Smooth muscle cell (in vitro differentiated cells): Measurements from ENCODE around the gene ANKS1B. TPM values are rescaled to one million over a fixed set of nuclear protein-coding genes. Genes with fewer than 3 reads are reported as not detected.
"Not testable (repeated sequence)": the region's sequence is repeated elsewhere in the genome, so short reads cannot be mapped to it uniquely, and the experiment has no call there.

Source experiments
- DNase-seq: peaks from one replicate; lab custom pipeline; 2025; ENCODE audit not compliant: unreplicated experiment; lab: John Stamatoyannopoulos, UW
- H2AFZ ChIP-seq: fragments of 200-600 bp; sonication (generic); 2 replicates; pipeline ENCODE4 v1.6.0; 2016; ENCODE audit warnings: antibody characterized with exemption, low read depth, mild to moderate bottlenecking
- H3F3A ChIP-seq: fragments of 200-600 bp; sonication (generic); 2 replicates; pipeline ENCODE4 v1.6.0; 2017; ENCODE audit warnings: antibody characterized with exemption, low read depth
- H3K27ac ChIP-seq: fragments of 200-600 bp; sonication (generic); 2 replicates; pipeline ENCODE4 v1.5.1; 2016; ENCODE audit warnings: low read depth, mild to moderate bottlenecking
- H3K27me3 ChIP-seq: fragments of 200-600 bp; sonication (generic); 2 replicates; pipeline ENCODE4 v1.6.1; 2016; ENCODE audit warnings: low read depth, mild to moderate bottlenecking
- H3K36me3 ChIP-seq: fragments of 200-600 bp; sonication (generic); 2 replicates; pipeline ENCODE4 v1.5.1; 2016; ENCODE audit warnings: low read depth
- H3K4me1 ChIP-seq: fragments of 200-600 bp; sonication (generic); 2 replicates; pipeline ENCODE4 v1.5.1; 2016; ENCODE audit warnings: low read depth
- H3K4me2 ChIP-seq: fragments of 200-600 bp; sonication (generic); 2 replicates; pipeline ENCODE4 v1.6.0; 2016; ENCODE audit warnings: mild to moderate bottlenecking
- H3K4me3 ChIP-seq: fragments of 200-600 bp; sonication (generic); 2 replicates; pipeline ENCODE4 v1.5.1; 2016; ENCODE audit warnings: mild to moderate bottlenecking
- H3K79me2 ChIP-seq: fragments of 200-600 bp; sonication (generic); 2 replicates; pipeline ENCODE4 v1.6.0; 2016; ENCODE audit warnings: low read depth, mild to moderate bottlenecking
- H3K9ac ChIP-seq: fragments of 200-600 bp; sonication (generic); 2 replicates; pipeline ENCODE4 v1.6.0; 2016; ENCODE audit warnings: low read depth
- H3K9me3 ChIP-seq: fragments of 200-600 bp; sonication (generic); replicated peaks from 2 replicates; pipeline ENCODE4 v1.5.1; 2016; ENCODE audit warnings: low read depth
- H4K20me1 ChIP-seq: fragments of 200-600 bp; sonication (generic); 2 replicates; pipeline ENCODE4 v1.6.0; 2016; ENCODE audit warnings: low read depth
- CTCF ChIP-seq: fragments of 200-600 bp; sonication (generic); IDR thresholded peaks from 2 replicates; pipeline ENCODE4 v1.5.1; 2017; ENCODE audit warnings: borderline replicate concordance, mild to moderate bottlenecking, antibody characterized with exemption; ENCODE audit not compliant: insufficient read depth, poor library complexity, severe bottlenecking
- WGBS: methylation state at CpG from one replicate; pipeline ENCODE4 v1.1.7; 2016; ENCODE audit warnings: low lambda C conversion rate; 5-methylcytosine and 5-hydroxymethylcytosine counted together
- polyA plus RNA-seq: library from polyadenylated mRNA; unstranded; fragments of >200 nt; fragmentation: Nextera tagmentation; extraction: Ambion mirVana; gene quantifications from 2 replicates; pipeline ENCODE4 v1.2.1, GENCODE V29; 2016
- total RNA-seq: library from RNA; depleted of rRNA; stranded (reverse); fragments of >200 nt; gene quantifications from 2 replicates; pipeline ENCODE4 v1.2.3, GENCODE V29; 2014

Gene ANKS1B
- total and polyA plus RNA-seq, 2 experiments from 2014 or later, result 0.47 to 7.3 TPM

- Histone ChIP-seq H3K79me2 (no peaks in the 10 kb centered on the region), H3K9me3 (no peaks in the 10 kb centered on the region), H3K4me1 (no peaks in the 10 kb centered on the region), H3K4me2 (no peak overlapping the region), H3K4me3 (no peak overlapping the region), H3K9ac (no peak overlapping the region), H3K27ac (no peak overlapping the region), H3K36me3 (no peaks in the 10 kb centered on the region), H4K20me1 (no peaks in the 10 kb centered on the region), H2AFZ (no peak overlapping the region), H3F3A (no peaks in the 10 kb centered on the region), H3K27me3 (no peaks in the 10 kb centered on the region)
- no peak for DNase-seq
- TF ChIP-seq CTCF, result no peak
- 64% methylated on average over 2 of the region's 2 CpGs for WGBS
Observed at GRCh38 chr12:98973395-98973794, 1011.3 kb downstream of the ANKS1B start.

DNA sequence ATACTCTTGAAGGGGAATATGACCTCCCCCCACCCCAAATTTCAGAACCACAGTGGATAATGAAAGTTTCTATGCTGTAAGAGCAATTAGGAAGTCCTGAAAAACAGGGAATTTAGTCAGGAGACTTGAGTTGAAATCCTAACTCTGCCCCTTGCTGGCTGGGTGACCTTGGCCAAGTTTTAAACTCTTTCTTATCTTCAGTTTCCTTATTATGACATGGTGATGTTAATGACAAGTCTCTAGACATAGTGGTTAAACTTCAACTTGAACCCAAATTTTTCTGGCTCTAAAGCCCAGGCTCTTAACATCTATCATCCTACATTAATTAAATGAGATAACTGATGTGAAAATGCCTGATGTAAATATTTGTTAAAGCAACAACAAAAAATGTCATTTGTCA, 1013.8 kb downstream of the ANKS1B start:
- no peak overlapping the region for H3K27ac ChIP-seq
- no peaks in the 10 kb centered on the region for H3K79me2 ChIP-seq
- no peaks in the 10 kb centered on the region for H3K27me3 ChIP-seq
- no peaks in the 10 kb centered on the region for H3F3A ChIP-seq
- no peak for TF ChIP-seq CTCF
- H3K9ac ChIP-seq, result no peak overlapping the region
- no peaks in the 10 kb centered on the region for H3K9me3 ChIP-seq
- H2AFZ ChIP-seq, result no peak overlapping the region
- no peaks in the 10 kb centered on the region for H3K36me3 ChIP-seq
- no peak overlapping the region for H3K4me2 ChIP-seq
- DNase-seq, result no peak
- no peaks in the 10 kb centered on the region for H3K4me1 ChIP-seq
- no peaks in the 10 kb centered on the region for H4K20me1 ChIP-seq
- no peak overlapping the region for H3K4me3 ChIP-seq

- no peak for TF ChIP-seq CTCF
- Histone ChIP-seq H2AFZ (no peak overlapping the region), H3K9ac (no peak overlapping the region), H4K20me1 (no peaks in the 10 kb centered on the region), H3K79me2 (no peaks in the 10 kb centered on the region), H3F3A (no peaks in the 10 kb centered on the region), H3K27me3 (no peaks in the 10 kb centered on the region), H3K27ac (no peak overlapping the region), H3K4me1 (no peaks in the 10 kb centered on the region), H3K36me3 (no peaks in the 10 kb centered on the region), H3K4me2 (no peak overlapping the region), H3K4me3 (no peak overlapping the region), H3K9me3 (no peaks in the 10 kb centered on the region)
- no peak for DNase-seq
Observed at GRCh38 chr12:98970210-98970609, 1014.5 kb downstream of the ANKS1B start.

GRCh38 chr12:98968896-98969295, 1015.8 kb downstream of the ANKS1B start:
- Histone ChIP-seq H3K9me3 (no peaks in the 10 kb centered on the region), H2AFZ (no peak overlapping the region), H3K79me2 (no peaks in the 10 kb centered on the region), H3F3A (no peaks in the 10 kb centered on the region), H3K27me3 (no peaks in the 10 kb centered on the region), H3K4me3 (no peak overlapping the region), H4K20me1 (no peaks in the 10 kb centered on the region), H3K4me1 (no peaks in the 10 kb centered on the region), H3K36me3 (no peaks in the 10 kb centered on the region), H3K4me2 (no peak overlapping the region), H3K27ac (no peak overlapping the region), H3K9ac (no peak overlapping the region)
- 96% methylated on average over 2 of the region's 2 CpGs for WGBS
- no peak for DNase-seq
- no peak for TF ChIP-seq CTCF

DNA sequence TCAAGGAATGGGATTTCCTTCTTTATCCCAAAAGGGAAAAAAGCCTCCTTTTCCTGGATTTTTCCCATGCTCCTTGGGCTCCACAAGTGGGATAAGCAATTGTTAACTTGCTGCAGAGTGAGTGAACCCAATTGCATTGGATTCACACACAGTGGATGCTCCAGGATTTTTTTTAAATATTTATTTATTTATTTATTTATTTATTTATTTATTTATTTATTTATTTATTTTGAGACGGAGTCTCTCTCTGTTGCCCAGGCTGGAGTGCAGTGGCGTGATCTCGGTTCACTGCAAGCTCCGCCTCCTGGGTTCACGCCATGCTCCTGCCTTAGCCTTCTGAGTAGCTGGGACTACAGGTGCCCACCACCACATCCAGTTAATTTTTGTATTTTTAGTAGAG, 1027.6 kb downstream of the ANKS1B start:
- not testable (repeated sequence) for H2AFZ ChIP-seq, DNase-seq, H3F3A ChIP-seq, H3K27me3 ChIP-seq, H3K4me1 ChIP-seq, H3K9ac ChIP-seq, H3K4me3 ChIP-seq, H3K36me3 ChIP-seq, H3K9me3 ChIP-seq, H4K20me1 ChIP-seq, H3K79me2 ChIP-seq, H3K4me2 ChIP-seq, H3K27ac ChIP-seq
- WGBS, result 89% methylated on average over 5 of the region's 5 CpGs
